Transverse colon (tissue), 4 donors: ENCODE data around the gene LMO7. TPM values are rescaled to one million over a fixed set of nuclear protein-coding genes. Genes with fewer than 3 reads are reported as not detected.

Experiments
- DNase-seq: peaks from one replicate; pipeline ENCODE4 v3.0.0-alpha.2; 2019
- H3K27ac ChIP-seq, 4 donors: fragments of 200-600 bp; sonication (generic); 2 replicates each; pipeline ENCODE4 v1.5.1; 2016 to 2018; ENCODE audit warnings: inconsistent platforms in 4 of 4
- H3K27me3 ChIP-seq: fragments of 200-600 bp; sonication (generic); 2 replicates; pipeline ENCODE4 v1.5.1; 2017; ENCODE audit warnings: inconsistent platforms
- H3K36me3 ChIP-seq, 4 donors: fragments of 200-600 bp; sonication (generic); 2 replicates each; pipeline ENCODE4 v1.5.1; 2017 to 2019; ENCODE audit warnings: inconsistent platforms in 4 of 4
- H3K4me1 ChIP-seq, 4 donors: fragments of 200-600 bp; sonication (generic); 2 replicates each; pipeline ENCODE4 v1.5.1; 2017 to 2020; ENCODE audit warnings: inconsistent platforms in 4 of 4
- H3K4me3 ChIP-seq, 4 donors: fragments of 200-600 bp; sonication (generic); 1 replicate in 1 of 4; 2 replicates in 3 of 4; pipeline versions ENCODE4 v1.5.1 to v1.6.1; 2017 to 2019; ENCODE audit warnings: inconsistent platforms in 4 of 4
- H3K9me3 ChIP-seq, 2 donors: fragments of 200-600 bp; sonication (generic); 2 replicates each; pipeline ENCODE4 v1.5.1; 2017 to 2019; ENCODE audit warnings: inconsistent platforms in 2 of 2
- CTCF ChIP-seq, 5 experiments: fragments of 200-600 bp in 3 of 5; fragments of 450-650 bp in 2 of 5; sonication (generic) in 3 of 5; IDR thresholded peaks; 1 replicate in 2 of 5; 2 replicates in 3 of 5; pipeline ENCODE4 v1.5.1; 2016 to 2017; ENCODE audit warnings: antibody characterized with exemption in 5 of 5, inconsistent platforms in 3 of 5, mild to moderate bottlenecking in 2 of 5, moderate library complexity in 1 of 5
- EP300 ChIP-seq: sonication (generic); formaldehyde crosslinking; IDR thresholded peaks from one replicate; pipeline ENCODE4 v1.6.1; 2017; ENCODE audit warnings: antibody characterized with exemption, low read depth
- POLR2A ChIP-seq: fragments of 450-650 bp; IDR thresholded peaks from one replicate; pipeline ENCODE4 v1.6.1; 2016; ENCODE audit warnings: antibody characterized with exemption, mild to moderate bottlenecking, moderate library complexity
- POLR2AphosphoS5 ChIP-seq, 3 donors: sonication (generic); formaldehyde crosslinking; IDR thresholded peaks; one replicate each; pipeline ENCODE4 v1.6.1; 2016; ENCODE audit warnings: antibody characterized with exemption in 3 of 3
- WGBS, 2 donors: methylation state at CpG; one replicate each; pipeline ENCODE4 v1.1.5; 2018; ENCODE audit warnings: low coverage in 1 of 2; 5-methylcytosine and 5-hydroxymethylcytosine counted together
- in situ Hi-C, 4 donors: fragments of 200-750 bp; cut with MboI; loops; one replicate each; pipeline versions ENCODE4 v1.15.0 to v1.15.1; 2017; ENCODE audit warnings: low sequenced_read_pairs in 3 of 4, low pct_ligation_motif_present in 1 of 4, low pct_unique_long_range_greater_than_20kb in 1 of 4
- intact Hi-C: fragments of 100-400 bp; cut with DNase I; formaldehyde crosslinking; loops from one replicate; pipeline ENCODE4 v1.15.1; 2023; ENCODE audit warnings: low total_unique reads
- total RNA-seq, 4 donors: library from RNA; depleted of rRNA; stranded (reverse); fragments of >200 nt; gene quantifications; one replicate each; pipeline ENCODE4 v1.1.0, GENCODE V29; 2016

Gene LMO7
- total RNA-seq, 4 donors from 2014 or later = 82.6 to 304 (median 190) TPM

DNA sequence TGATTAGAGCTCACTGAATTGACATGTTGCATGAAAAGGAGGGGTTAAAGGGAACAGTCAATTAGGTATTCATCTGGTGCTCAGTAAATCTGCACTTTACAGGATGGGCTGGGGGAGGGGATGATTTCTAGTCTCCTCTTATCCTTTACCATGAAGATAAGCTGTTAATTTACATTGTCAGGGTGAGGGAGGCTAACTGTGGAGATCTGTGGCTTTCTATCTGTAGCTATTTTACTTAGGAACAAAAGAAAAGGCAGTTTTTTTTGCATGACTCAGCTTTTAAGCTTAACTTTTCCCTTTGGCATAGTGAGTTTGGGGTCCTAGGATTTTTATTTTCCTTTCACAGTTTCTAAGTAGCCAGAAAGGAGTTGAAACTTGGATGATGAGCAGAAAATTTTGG is 253.3 kb downstream of the LMO7 start:
- Histone ChIP-seq H3K36me3 (no peaks in the 10 kb centered on the region), H3K27ac (no peak overlapping the region), H3K4me1 (no peaks in the 10 kb centered on the region), H3K4me3 (no peak overlapping the region), H3K27me3 (no peaks in the 10 kb centered on the region), H3K9me3 (no peaks in the 10 kb centered on the region)
- intact Hi-C loops (loop anchor here (10.0 kb wide), 1 partner anchor 135 kb away; no protein-coding TSS in a partner anchor), in situ Hi-C loops (no loop called here)
- no peak for DNase-seq
- TF ChIP-seq POLR2AphosphoS5 (IDR thresholded peaks at IDR 0.05) (no peak), POLR2A (no peak), CTCF (IDR thresholded peaks at IDR 0.05) (no peak), EP300 (no peak)

- H3K4me1 ChIP-seq = no peaks in the 10 kb centered on the region
- H3K4me3 ChIP-seq = no peak overlapping the region
- no peak overlapping the region for H3K27ac ChIP-seq
- no peaks in the 10 kb centered on the region for H3K9me3 ChIP-seq
- in situ Hi-C loops = no loop called here
- H3K27me3 ChIP-seq = no peaks in the 10 kb centered on the region
- no peak for DNase-seq
- TF ChIP-seq POLR2A = no peak
- no peak for TF ChIP-seq POLR2AphosphoS5 (IDR thresholded peaks at IDR 0.05)
- no peak for TF ChIP-seq EP300
- no peak for TF ChIP-seq CTCF (IDR thresholded peaks at IDR 0.05)
- no peaks in the 10 kb centered on the region for H3K36me3 ChIP-seq
- 56% methylated on average over 3 of the region's 3 CpGs; no CpG with 5 or more reads in 1 of the 2 donors for WGBS, 2 donors
- intact Hi-C loops = no loop called here
These were observed 259.0 kb downstream of the LMO7 start for GRCh38 chr13:75895168-75895567.

- 38 to 42% methylated on average over 2 of the region's 2 CpGs for WGBS, 2 donors
- DNase-seq = no peak
- Histone ChIP-seq H3K9me3 (no peaks in the 10 kb centered on the region), H3K27me3 (no peaks in the 10 kb centered on the region), H3K4me1 (no peaks in the 10 kb centered on the region), H3K27ac (no peak overlapping the region), H3K36me3 (no peaks in the 10 kb centered on the region), H3K4me3 (no peak overlapping the region)
- TF ChIP-seq POLR2A (no peak), POLR2AphosphoS5 (IDR thresholded peaks at IDR 0.05) (no peak), EP300 (no peak), CTCF (IDR thresholded peaks at IDR 0.05) (no peak)
- in situ Hi-C loops = no loop called here
- intact Hi-C loops = no loop called here
These were observed 260.1 kb downstream of the LMO7 start for GRCh38 chr13:75896271-75896670.

GRCh38 chr13:75897386-75897785 is 261.3 kb downstream of the LMO7 start:
- no peak overlapping the region for H3K4me3 ChIP-seq
- in situ Hi-C loops = no loop called here
- intact Hi-C loops = no loop called here
- TF ChIP-seq CTCF (IDR thresholded peaks at IDR 0.05) (no peak), EP300 (no peak), POLR2A (no peak), POLR2AphosphoS5 (IDR thresholded peaks at IDR 0.05) (no peak)
- H3K9me3 ChIP-seq = no peaks in the 10 kb centered on the region
- no peak overlapping the region for H3K27ac ChIP-seq
- H3K4me1 ChIP-seq = no peaks in the 10 kb centered on the region
- WGBS, 2 donors = 56 to 58% methylated on average over 3 of the region's 3 CpGs
- H3K27me3 ChIP-seq = no peaks in the 10 kb centered on the region
- no peak for DNase-seq
- H3K36me3 ChIP-seq = no peaks in the 10 kb centered on the region
